ENCODE data around the gene HSD11B2.

- TF ChIP-seq CTCF (IDR thresholded peaks at IDR 0.05) = no peak
- no peak for TF ChIP-seq POLR2A (IDR thresholded peaks at IDR 0.05)
Measured at GRCh38 chr16:67482233-67482924, 51.5 kb downstream of the HSD11B2 start.
